GM18867 (cell line): Measurements from ENCODE around the gene CBFA2T2.
"Not testable (repeated sequence)": the region's sequence is repeated elsewhere in the genome, so short reads cannot be mapped to it uniquely, and the experiment has no call there.

Experiments
- ATAC-seq: cut with Tn5 transposase; IDR thresholded peaks from one replicate; pipeline ENCODE4 v1.9.1; 2021; ENCODE audit warnings: mild to moderate bottlenecking, moderate library complexity; ENCODE audit not compliant: unreplicated experiment

The CBFA2T2 gene

DNA sequence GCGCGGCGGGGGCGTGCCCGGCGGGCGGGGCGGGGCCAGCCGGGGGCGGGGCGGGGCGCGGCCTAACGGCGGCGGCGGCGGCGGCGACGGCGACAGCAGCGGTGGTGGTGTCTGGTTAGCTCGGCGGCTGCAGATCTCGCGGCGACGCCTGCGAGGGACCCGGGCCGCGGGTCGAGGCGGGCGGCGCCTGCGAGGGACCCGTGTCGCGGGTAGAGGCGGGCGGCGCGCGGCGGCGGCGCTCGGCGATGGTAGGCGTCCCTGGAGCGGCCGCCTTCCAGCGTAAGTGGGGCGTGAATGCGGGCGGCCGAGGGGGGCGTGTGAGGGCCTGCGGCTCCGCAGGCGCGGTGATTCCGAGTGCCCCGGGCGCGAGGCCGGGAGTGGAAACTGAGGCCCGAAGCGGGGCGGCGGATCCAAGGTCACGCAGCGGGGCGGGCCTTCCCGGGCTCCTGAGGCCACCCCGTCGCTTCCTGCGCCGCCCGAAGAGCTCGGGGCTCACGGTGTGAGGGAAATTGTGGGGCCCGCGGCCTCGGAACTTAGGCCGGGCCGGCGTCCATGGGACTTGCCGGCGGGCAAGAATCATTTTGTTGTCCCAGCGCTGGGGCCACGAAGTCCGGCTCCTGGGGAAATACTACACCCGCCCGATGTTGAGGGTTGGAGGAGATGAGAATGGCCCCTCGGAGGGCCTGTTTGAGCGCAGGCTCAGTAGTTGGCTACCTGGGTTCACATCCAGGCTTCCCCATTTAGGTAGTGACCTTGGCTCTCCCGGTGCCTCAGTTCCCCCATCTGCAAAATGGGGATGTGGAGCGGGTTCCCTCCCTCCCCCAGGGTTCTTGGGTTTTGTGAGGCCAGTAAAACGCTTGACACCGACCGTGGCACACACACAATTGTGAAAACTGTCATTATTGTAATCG, at the start of gene CBFA2T2:
CBFA2T2 (plus strand) TSS at position 74 of the 911 bp plus-strand sequence; CDS start at position 246, 172 bp downstream.
- peak; percentile 56 for ATAC-seq

DNA sequence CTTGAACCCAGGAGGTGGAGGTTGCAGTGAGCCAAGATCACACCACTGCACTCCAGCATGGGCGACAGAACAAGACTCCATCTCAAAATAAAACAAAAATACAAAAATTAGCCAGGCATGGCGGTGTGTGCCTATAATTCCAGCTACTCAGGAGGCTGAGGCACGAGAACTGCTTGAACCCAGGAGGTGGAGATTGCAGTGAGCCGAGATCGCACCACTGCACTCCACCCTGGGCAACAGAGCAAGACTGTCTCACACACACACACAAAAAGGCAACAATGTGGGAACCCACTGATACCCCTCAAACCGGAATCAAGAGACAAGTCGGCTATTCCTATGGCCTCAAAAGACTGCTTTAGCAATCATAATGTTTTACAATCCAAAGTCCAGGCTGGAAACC, 49.3 kb upstream of the CBFA2T2 start:
- ATAC-seq: not testable (repeated sequence)

DNA sequence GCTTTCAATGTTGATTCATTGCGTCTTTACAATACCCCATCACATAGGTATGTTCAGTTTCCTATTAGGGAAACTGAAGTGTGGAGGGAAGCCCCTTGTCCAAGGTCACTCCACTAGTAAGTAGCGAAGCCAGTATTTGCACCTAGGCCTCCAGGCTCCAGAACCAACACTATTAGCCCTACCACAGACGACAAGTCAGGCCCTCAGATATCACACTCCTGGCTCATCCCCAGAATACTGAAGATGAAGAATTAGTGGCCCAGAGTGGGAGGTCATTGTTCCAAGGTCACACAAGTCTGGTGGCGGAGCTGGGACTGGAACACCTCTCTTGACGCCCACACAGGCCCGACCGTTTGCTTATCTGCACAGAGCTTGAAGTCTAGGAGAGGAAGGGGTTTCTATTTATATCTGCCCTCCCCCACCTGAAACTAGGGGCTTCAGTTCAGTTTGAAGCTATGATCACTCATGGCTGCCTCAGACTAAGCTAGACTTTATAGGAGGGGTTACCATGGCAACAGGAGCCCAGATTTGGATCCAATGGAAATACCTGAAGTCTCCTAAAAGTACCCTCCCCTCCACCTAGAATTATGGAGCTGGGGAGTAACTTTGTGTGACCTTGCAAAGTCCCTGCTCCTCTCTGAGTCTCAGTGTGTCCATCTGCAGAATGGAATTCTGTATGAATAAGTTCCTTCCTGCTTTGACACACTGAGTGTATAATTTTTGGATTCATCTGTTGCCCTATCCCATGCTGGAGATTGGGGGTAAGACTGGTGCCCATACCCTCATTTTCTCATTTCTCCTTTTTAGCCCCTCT, 48.5 kb upstream of the CBFA2T2 start:
- no peak for ATAC-seq

DNA sequence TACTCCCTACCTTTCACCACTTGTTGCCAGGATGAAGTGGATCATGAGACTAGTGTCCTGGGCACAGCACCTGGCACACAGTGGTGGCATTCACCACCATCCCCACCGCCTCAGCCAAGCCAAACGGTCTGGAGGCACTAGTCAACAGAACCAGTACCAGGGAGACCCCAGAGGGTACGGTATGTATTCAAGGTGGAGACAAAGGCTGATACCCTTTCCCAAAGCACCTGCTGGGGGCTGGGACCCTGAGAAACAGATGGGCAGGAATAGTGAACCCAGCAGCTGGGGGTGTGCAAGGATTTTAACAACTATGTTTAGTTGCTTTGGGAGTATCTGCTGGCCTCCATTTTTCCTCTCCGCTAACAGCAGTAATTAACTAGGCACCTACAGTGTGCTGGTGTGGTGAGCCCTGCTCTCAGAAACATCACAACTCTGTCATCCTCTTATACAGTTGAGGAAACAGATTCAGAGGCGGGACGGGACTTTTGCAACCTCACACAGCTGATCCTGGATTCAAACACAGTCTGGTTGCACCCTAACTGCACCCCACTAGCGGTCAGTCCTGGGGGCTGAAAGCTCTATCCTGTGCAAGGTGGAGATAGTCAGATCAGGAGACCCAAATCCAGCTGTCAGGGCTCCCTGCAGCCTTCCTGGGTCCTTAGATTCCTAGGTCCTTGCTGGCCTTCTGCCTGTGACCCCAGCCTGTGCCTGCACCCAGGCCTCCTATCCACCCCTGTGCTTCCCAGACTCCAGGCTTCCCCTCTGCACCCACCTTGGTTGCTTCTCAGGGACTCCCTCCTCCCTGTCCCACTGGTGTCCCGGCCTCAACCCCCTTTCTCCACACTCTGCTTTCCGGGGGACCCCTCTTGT, 47.5 kb upstream of the CBFA2T2 start:
- no peak for ATAC-seq

DNA sequence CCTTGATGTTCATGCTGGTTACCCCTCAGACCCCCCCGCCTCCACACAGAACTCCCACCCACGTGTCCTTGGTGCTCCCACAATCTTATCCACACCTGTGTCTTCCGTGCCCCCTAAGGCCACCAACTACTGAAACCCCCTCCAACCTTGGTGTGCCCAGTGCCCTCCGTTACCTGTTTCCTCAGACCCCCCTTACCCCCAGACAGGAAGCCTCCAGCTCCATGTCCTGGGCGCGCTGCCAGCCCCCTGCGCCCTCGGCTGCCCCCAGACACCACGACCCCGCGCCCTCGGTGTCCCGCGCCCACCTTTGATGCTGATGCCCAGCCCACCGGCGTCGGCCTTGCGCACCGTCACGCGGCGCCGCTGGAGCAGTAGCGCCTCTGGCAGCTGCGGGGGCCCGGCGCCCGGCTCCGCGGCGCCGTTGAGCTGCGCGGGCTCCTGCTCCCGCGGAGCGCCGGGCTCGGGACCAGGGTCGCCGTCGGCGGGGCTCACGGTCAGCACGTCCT, 46.8 kb upstream of the CBFA2T2 start:
- ATAC-seq: peak; percentile 27

DNA sequence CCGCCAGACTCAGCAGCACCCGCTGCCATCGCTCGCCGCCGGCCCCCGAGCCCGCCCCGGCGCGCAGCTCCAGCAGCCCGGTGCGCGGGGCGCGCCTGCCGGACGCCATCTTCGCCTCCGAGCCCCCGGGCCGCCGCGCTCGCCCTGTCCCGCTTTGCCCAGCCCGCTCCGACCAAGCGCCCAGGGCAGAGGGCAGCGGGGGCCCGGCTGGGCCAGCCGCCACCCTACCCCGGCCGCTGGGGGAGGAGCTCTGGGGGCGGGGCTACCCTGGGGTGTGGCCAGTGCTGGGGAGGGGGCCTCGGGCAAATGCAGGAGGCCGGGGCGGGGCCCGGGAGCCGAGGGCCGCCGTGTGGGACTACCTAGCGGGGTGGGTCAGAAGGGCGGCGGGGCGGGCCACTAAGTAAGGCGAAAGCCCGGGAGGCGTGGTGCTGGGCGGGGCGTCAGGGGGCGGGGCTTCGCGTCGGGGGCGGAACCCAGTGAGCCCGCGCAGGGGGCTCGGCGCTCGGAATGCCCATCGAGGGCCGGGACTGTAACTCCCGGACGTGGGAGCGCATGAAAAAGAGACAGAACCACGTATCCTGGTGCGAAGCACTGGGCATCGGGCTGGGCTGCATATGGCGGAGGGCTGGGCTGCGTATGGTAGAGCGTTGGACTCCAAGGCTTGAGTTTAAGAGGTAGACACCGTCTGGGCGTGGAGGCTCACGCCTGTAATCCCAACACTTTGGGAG, 46.2 kb upstream of the CBFA2T2 start, which contains the start of gene SNTA1:
SNTA1 (minus strand) TSS at position 252 of the 728 bp plus-strand sequence; CDS start at position 109, 143 bp downstream.
- ATAC-seq: peak; percentile 85

DNA sequence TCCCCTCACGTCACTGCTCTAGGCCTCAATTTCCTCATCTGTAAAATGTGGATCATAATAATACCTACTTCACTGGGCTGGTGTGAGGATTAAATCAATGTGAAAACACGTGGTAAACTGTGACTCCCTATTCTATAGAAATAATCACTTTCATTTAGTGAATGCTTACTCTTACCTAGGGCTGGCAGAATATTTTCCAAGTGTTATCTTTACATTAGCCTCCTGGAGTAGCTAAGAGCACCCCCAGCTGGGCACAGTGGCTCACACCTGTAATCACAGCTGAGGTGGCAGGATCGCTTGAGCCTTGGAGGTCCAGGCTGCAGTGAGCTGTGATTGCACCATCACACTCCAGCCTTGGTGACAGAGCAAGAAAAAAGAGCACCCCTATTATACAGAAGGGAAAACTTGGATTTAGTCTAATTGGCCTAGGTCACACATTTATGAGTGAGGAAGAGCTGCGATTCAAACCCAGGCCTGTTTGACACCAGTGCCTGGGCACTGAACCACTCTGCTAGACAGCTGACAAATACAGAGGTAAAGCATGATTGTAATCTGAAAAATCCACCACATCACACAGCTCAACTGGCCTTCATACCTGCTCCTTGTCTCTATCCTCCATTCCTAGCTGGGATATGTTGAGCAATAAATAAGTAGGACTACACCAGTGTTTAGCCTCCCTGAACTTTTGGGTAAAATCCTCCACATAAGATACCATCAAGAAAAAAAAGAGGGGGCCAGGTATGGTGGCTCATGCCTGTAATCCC, 44.9 kb upstream of the CBFA2T2 start:
- ATAC-seq: no peak

DNA sequence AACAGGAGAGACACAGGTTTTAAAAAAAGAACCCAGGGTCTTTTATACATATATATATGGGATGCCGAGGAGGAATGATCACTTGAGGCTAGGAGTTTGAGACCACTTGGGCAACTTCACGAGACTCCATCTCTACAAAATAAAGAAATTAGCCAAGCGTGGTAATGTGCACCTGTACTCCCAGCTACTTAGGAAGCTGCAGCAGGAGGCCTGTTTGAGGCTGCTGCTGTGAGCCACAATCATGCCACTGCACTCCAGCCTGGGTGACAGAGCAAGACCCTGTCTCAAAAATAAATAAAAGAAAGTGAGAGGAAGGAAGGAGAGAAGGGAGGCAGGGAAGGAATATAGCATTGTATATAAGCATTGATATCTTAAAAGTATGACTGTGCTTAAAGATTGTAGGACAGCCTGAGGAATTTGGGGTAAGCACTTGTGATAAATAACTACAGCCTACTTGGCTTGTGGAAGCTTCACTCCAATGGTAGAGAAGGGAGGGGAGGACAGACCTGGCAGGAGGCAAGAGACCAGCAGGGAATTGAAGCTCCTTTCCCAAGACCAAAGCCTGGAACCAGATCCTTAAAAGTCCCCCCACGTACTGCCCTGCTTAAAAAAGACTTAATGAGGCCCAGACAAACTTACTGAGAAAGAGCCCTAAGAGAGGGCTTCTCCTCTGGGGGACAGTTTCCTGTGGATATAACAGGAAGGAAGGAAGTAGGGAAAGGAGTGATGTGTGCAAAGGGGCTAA, 43.8 kb upstream of the CBFA2T2 start:
- no peak for ATAC-seq

DNA sequence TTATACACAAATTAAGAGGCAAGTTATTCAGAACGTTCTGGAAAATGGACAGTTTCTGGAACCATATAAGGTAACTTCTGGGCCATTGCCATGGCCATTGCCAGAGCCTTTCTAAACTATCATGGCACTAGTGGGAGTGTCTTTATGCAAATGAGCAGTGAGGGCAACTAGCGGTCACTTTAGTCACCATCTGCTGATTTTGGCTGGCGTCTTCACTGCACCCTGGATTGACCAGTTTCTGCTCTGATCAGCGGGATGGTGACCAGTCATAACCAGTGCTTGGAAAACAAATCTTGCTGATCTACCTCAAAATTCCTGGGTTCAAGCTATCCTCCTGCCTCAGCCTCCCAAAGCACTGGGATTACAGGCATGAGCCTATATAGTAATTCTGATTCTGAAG, 39.0 kb upstream of the CBFA2T2 start:
- ATAC-seq: no peak

DNA sequence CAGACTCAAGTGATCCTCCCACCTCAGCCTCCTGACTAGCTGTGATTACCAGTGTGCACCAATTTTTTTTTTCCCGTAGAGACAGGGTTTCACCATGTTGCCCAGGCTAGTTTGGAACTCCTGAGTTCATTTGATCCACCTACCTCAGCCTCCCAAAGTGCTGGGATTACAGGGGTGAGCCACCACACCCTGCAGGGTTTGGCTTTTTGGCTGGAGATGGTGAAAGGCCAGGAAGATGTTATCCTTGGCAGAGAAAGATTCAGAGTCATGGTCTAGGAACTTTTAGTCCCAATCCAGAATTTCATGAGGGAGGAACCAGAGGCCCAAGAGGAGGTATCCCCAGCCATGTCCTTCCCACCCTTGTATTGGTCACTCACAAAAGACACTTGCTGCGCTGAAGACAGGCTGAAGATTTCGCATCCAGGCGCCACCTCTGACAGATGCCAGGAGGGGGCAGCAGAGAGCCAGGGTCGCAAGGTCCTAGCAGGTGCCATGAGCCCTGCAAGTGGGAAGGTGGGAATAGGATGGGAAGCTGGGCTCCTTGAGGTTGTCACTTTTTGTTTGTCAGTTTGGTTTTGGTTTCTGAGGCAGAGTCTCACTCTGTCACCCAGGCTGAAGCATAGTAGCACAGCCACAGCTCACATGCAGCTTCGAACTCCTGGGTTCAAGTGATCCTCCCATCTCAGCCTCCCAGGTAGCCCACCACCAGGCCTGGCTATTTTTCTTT, 32.8 kb upstream of the CBFA2T2 start:
- ATAC-seq: peak; percentile 47

DNA sequence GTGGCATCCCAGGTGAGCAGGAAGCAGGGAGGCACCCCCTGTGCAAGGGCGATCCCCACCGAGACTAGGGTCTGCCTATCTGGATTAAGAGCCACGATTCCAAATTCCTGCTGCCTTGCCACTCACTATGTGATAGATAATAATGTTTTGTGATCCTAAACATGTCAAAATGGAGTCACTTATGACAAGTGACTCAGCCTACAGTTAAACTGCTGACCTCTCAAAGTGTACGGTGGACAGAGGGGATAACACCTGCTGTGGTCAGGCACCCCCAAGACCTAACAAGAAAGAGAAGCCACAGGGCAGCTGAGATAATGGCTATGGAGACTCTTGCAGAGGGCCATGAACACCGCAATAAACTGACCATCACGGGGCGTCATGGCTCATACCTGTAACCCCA, 30.3 kb upstream of the CBFA2T2 start:
- no peak for ATAC-seq

DNA sequence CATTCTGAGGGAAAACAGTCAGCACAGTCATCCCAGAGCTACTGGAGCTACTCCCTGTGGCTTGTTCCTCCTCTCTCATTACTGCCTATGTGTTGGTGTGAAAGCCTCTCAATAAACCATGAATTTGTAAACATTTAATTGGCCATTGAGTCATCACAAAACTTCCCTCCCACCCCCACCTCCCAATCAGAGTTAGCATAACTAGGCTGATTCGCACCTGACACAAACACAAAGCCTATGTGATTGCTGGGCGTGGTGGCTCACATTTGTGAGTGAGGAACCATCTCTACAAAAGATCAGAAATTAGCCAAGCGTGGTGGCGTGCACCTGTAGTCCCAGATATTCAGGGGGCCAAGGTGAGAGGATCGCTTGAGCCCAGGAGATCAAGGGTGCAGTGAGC, 29.2 kb upstream of the CBFA2T2 start:
- ATAC-seq: no peak

DNA sequence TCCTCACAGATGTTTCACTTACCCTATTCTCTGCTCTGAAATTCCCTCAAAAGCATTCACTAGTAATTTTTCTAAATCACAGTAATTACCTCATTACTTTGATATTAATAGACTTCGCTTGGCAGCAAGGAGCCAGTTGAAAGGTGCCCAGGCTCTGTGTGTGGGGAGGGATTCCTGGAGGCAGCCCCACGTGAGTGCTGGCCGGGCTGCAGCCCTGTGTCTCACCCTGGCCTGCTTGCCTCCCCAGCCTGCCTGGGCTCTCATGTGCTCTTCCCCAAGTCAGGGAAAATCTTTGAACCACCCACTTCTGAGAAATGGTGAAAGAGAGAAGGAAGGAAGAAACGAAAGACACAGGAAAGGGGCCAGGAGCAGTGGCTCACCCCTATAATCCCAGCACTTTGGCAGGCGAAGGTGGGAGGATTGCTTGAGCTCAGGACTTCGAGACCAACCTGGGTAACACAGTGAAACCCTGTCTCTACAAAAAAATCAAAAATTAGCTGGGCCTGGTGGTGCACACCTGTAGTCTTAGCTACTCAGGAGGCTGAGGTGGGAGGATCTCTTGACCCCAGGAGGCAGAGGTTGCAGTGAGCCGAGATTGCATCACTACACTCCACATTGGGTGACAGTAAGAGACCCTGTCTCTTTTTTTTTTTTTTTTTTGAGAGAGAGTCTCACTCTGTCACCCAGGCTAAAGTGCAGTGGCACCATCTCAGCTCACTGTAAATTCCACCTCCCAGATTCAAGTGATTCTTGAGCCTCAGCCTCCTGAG, 26.4 kb upstream of the CBFA2T2 start:
- ATAC-seq: no peak

DNA sequence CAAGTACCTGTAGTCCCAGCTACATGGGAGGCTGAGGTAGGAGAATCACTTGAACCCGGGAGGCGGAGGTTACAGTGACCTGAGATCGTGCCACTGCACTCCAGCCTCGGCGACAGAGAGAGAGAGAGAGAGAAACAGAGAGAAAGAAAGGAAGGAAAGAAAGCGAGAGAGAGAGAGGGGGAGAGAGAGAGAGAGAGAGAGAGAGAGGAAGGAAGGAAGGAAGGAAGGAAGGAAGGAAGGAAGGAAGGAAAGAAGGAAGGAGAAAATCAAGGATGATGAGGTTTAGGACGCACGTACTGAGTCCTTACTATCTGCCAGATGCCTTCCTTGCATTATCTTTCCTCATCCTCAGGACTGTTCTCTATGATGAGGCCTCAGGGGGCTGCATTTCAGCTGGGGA, 25.1 kb upstream of the CBFA2T2 start:
- not testable (repeated sequence) for ATAC-seq

DNA sequence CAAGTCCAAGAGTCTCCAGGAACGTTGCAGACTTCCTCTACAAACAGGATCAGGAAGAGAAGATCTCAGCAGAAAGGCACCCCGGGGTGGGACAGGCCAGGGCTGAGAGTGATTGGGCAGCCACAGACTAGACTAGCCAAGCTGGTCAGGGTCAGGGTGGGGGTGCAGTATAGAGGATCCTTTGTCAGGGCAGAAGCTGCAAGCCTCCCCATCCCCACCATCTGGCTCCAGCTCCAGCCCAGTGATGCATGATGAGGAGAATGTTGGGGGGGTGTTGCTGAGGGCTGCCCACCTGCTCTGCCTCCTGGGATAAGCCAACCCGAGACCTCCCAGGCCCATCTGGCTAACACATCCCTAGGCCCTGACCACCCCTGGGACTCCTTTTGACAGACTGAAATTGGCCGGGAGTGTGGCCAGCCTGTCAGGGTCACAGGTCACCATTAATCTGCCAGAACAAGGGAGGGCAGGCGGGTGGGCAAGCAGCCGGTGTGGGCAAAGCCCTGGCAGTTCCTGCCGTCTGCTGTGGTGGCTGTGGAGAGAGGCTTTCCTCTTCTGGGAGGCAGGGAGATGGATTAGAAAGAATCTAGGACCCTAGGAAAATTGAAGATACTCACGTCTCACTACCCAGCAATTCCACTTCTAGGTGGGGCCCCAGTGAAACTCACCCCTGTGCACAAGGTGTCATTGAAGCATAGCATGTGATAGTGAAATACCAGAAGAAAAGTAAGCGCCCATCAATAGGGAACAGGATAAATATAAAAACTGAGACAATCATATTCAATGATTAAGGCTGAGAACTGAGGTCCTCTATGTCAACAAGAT, 24.2 kb upstream of the CBFA2T2 start:
- ATAC-seq: no peak

DNA sequence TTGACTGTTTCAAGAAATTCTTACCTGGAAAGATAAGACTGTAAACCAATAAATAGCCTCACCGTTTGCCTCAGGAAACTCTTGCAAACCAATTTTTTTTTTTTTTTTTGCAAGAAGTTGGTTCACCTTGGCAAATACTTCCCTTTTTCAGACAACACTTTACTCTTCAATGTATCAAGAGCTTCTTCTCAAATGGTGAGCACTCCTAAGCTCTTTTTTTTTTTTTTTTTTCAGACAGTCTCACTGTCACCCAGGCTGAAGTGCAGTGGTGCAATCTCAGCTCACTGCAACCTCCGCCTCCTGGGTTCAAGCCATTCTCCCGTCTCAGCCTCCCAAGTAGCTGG, 23.6 kb upstream of the CBFA2T2 start:
- no peak for ATAC-seq
